HG03378 (cell line): ENCODE measurements around the gene PIGT.
A peak's percentile ranks its signal among the peaks of the same experiment; 100 is the strongest.

Experiments used
- ATAC-seq: cut with Tn5 transposase; IDR thresholded peaks from one replicate; pipeline ENCODE4 v1.9.1; 2021; ENCODE audit warnings: mild to moderate bottlenecking, moderate library complexity; ENCODE audit not compliant: unreplicated experiment

The PIGT gene

DNA sequence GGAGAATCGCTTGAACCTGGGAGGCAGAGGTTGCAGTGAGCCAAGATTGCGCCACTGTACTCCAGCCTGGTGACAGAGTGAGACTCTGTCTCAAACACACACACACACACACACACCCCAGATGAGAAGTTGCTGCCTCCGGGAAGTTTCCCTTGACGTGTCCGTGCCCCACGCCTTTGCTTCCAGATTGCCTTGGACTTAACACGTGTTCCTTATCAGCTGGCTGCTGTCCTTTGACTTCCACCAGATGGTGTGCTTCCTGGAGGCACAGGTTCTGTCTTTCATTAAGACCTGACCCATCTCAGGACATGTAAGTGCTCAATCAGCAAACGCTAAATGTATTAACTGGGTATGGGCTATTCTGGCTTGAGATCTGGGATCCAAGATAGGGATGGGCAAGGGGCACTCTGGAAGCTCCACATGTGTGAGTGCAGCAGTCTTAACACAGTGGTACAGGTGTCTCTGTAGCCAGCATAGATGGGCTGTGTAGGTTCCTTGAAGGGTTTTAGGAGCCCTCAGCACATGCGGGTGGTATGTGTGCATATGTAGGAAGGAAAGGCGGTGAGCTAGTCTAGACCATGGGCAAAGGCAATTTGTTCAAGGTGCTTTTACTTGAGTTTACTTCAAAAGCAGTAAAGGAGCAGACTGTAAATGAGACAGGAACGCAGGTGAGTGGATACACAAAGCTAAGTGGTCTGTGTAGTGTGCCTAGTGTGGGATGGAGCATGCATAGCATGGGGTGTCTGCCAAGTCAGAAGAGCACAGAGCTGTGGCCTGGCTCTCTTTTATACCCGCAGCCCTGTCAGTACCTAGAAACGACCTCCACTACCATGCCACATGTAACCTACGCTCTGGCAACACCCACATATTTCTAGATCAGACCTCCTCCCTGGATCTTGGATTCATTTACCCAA lies 11.6 kb downstream of the PIGT start:
- no peak for ATAC-seq

DNA sequence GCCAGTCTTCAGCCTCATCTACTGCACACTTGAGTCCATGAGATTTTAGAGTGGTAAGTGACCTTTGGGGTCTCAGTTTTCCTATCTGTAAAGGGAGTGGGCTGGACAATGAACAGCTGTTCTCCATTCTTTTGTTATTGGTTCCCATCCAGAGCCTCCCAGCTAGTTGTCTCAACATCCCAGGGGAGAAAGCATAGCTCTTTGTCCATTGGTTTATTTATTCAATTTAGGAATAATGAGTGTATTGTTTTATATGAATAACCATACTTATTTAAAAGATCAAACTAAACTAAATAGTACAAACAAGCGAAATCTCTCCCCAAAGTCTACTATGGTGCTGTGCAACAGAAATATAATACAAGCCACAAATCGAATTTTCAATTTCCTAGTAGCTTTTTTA lies 13.7 kb downstream of the PIGT start:
- no peak for ATAC-seq

DNA sequence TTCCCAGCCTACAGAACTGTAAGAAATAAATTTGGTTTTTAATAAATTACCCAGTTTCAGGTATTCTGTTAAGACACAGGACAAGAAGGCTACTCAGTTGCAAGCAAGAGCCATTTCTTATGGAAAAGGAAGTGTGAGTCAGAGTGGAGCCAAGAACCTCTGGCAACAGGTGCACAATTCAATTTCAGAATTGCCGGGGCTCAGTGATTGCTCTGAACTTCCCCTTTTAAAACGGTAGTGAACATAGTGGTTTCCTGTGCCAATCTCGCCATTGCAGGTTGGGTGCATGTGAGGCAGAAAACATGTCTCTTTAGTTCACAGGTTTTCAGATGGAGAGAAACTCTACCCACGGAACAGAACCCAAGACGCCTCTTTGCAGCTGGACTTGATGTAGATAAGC lies 16.4 kb downstream of the PIGT start:
- ATAC-seq = peak; percentile 62

DNA sequence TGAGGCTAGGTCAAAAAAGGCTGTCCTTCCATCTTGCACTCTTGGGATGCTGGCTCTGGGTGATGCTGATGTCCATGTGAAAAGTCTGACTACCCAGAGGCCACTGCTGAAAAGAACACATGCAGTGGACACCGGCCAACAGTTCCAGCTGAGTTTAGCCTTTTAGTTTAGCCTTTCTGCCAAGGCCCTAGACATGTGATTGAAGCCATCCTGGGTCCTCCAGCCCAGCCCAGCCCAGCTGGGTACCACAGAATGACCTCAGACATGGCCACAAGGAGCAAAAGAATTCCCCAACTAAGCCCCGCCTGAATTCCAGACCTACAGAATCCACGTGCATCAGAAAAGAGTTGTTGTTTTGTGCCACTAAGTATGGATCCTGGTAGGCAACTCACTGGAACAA lies 17.4 kb downstream of the PIGT start:
- no peak for ATAC-seq

DNA sequence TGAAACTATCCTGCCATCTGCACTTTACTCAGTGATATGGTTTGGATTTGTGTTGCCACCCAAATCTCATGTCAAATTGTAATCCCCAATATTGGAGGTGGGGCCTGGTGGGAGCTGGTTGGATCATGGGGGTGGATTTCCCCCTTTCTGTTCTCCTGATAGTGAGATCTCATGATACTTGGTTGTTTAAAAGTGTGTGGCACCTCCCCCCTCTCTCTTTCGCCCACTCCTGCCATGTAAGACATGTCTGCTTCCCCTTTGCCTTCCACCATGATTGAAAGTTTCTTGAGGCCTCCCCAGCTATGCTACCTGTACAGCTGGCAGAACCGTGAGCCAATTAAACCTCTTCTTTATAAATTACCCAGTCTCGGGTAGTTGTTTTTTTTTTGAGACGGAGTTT lies 18.0 kb downstream of the PIGT start:
- no peak for ATAC-seq

DNA sequence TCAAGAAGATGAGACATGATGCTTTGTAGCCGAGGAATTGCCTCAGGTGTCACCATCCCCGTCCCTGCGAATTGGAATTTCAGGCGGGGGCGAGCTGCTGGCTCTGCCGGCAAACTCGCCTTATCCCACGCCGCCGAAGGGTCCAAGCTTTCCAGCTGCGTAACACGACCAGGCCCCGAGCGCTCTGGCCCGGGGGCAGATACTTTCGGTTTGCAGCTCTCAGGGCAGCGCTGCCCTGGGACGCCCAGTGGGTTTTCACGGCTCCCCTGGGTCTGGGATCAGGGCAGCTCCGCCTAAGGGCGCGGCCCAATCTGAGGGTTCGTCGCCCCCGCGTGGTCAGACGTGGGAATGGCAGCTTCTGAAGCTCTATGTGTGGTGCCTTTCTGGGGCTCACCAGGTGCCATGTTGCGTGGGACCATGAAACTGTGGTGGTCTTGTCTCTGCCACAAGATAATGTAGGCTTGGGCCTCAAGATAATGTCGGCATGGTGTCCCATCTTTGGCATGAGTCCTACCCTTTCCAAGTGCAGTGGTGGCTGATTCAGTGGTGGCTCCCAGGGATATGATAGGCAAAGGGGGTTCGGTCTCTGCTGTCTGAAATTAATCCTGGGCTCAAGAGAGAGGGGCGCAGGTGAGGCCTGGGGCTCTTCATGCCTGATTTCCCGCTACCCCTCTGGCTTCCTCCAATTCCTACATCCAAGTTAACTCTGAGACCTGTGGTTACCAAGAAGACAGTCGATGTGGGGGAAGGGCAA lies 21.0 kb downstream of the PIGT start:
- peak; percentile 71 for ATAC-seq

DNA sequence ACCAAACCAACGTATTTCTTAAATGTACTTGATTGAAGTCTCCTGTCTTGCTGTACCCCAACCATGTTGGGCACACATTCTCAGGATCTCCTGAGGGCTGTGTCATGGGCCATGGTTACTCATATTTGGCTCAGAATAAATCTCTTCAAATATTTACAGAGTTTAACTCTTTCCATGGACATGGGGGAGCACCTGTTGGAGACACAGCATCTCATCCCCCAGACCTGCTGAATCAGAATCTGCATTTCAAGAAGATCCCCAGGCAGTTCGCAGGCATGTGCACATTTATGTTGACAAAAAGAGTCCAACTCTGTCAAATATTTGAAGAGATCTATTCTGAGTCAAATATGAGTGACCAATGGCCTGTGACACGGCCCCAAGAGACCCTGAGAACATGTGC lies 24.5 kb downstream of the PIGT start:
- no peak for ATAC-seq

DNA sequence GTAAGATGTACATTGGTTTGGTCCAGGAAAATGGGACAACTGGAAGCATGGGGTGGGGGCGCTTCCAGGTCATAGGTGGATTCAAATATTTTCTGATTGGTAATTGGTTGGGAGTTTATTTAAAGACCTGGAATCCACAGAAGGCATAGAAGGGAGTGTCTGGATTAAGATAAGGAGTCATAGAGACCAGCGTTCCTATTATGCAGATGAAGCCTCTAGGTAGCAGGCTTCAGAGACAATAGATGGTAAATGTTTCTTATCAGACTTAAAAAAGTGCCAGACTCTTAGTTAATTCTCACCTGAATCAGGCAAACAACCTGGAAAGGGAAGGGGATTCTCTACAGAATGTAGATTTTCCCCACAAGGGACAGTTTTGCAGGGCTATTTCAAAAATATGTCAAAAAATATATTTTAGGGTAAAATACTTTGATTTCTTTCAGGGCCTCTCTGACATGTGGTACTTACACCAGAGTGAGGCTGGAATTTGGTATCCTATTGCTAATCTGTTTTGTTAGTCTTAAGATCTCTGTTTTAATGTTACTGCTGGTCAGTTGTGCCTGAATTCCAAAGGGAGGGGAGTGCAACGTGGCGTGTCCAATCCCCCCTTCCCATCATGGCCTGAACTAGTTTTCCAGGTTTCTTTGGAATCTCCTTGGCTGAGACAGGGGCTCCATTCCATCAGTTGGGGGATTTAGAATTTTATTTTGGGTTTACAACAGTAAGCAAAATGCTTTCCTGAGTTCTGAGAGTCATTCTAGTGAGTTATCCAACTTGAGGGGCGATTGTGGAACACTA lies 25.1 kb downstream of the PIGT start:
- ATAC-seq = no peak

DNA sequence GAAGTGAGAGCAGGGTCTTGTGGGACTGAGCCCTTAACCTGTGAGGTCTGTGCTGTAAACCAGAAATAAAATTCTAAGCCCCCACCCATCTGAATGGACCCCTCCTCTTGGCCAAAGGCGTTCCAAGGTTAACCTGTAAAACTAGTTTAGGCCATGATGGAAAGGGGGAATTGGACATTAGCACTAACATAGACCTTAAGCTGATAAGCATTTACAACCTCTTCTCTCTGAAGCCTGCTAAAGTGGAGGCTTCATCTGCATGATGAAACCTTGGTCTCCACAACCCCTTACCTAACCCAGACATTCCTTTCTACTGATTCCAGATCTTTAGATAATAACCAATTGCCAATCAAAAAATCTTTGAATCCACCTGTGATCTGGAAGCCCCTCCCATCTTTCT lies 25.8 kb downstream of the PIGT start:
- ATAC-seq = no peak

DNA sequence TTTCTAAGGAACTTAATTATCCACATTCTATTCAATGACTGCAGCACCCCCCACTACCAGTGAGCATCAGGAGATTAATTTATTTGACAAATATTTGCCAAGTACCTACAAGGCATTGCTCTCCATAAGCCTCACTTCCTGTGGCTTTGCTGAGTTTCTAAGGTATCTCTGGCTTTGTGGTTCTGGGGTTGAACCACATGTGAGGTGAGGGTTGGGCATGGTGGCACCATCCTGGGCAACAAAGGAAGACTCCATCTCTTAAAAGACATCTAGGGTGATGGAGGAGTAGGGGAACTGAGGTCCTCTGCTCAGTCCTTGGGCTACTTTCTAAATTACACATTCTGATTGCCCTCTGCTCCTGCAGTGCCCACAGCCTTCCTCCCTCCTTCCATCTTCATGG lies 28.1 kb downstream of the PIGT start:
- no peak for ATAC-seq

DNA sequence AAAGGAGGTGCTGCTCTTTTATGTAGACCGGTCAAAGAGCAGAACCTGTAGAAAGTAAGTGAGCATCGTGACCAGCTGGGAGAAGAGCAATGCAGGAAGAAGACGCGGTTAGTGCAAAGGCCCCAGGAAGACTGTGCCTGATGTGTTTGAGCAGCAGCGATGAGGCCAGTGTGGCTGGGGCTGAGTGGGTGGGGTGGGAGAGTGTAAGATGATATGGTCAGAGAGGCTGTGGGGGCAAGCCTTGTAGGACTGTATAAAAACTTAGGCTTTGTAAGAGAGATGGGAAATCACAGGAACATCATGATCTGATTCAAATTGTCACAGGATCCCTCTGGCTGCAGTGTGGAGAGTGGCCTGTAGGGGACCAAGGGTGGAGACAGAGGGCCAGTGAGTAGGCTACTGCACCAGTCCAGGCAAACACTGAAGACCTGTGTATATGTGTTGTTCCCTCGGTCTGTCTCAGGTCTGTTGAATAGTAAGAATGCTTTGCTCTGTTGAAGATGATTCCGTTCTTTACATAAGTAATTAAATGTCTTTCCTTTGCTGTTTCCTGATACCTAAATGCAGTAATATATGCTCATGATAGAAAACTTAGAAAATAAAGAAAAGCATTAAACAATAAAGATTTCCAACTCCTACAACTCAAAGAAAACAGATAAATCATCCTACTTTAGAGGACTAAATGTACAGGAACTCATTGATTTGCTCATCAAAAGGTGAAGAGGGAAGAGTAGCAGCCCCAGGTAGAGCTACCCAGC lies 30.0 kb downstream of the PIGT start:
- no peak for ATAC-seq

DNA sequence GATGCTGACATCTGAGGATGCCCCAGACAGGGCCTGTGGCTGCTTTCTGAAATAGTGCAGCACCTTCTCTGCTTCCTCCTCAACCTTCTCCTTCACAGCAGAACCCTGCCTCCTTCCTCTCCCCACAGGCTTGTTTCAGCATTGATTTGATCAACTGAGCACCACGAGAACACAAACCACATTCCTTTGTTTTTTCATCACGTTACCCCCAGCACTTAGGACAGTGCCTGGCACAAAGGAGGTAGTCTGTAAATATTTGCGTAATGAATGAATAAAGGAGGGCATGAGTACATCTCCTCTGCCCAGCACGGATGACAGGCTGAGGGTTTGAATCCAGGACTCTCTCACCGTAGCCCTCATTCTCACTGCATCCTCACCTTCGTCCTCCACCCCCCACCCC lies 32.3 kb downstream of the PIGT start:
- ATAC-seq = no peak

DNA sequence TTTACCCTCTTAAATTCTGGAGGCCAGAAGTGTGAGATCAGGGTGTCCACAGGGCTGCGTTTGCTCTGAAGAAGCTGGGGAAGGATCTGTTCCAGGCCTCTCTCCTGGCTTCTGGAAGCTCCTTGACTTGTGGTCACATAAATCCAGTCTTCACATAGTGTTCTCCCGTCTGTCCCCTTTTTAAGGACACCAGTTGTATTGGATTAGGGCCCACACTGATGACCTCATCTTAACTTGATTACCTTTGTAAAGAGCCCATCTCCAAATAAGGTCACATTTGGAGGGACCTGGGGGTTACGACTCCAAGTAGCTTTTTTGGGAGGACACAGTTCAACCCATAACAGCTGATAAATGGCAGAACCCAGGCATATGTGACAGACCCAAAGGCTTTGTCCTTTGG lies 33.6 kb downstream of the PIGT start:
- ATAC-seq = no peak

DNA sequence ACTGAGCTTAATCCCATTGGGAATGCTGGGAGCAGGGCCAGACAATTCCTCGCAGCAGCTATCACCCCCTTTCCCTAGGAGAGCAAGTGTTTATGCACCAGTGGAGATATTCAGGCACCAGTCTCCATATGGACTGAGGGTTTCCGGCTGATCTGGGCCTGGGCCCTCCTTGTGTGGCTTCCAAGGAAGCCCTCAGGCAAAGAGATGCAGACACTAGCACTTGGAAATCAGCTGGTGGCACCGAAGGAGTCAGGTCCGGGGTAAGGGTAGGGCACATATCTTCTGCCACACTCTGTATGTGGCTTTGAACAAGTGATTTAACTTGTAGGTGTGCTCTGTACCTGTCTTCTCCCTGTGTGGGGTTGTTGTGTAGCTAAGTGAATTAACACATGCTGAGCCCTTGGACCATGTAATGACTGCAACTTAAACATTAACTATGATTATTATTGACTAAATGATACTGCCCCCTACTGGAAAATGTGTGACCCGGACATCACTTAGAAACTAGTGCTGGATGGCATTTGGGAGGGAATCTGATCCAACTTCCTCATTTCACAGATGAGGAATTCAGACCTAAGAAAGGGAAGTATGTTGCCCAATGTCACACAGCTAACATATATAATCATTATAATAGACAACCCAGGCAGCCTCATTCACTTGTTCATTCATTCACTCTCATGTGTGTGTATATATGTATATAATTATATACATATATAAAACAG lies 34.3 kb downstream of the PIGT start:
- no peak for ATAC-seq

DNA sequence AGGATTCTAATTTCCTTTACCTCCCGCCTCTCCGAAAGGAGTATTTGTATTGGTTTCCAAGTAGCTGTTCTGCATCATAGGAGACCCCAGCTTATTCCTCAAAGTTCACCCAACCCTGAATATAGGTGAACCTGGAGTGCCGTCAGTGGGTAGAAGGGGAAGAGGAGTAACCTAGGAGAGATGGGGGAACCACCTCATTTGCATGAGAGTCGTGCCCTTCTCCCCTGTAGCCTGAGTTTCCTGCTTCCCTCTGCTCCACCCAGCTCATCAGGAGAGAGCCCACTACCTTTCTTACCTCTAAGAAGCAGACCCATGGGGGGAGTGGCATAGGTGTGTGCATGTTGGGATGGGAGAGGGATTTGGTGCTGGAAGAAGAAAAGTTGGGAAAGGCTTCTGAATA lies 36.3 kb downstream of the PIGT start:
- no peak for ATAC-seq

DNA sequence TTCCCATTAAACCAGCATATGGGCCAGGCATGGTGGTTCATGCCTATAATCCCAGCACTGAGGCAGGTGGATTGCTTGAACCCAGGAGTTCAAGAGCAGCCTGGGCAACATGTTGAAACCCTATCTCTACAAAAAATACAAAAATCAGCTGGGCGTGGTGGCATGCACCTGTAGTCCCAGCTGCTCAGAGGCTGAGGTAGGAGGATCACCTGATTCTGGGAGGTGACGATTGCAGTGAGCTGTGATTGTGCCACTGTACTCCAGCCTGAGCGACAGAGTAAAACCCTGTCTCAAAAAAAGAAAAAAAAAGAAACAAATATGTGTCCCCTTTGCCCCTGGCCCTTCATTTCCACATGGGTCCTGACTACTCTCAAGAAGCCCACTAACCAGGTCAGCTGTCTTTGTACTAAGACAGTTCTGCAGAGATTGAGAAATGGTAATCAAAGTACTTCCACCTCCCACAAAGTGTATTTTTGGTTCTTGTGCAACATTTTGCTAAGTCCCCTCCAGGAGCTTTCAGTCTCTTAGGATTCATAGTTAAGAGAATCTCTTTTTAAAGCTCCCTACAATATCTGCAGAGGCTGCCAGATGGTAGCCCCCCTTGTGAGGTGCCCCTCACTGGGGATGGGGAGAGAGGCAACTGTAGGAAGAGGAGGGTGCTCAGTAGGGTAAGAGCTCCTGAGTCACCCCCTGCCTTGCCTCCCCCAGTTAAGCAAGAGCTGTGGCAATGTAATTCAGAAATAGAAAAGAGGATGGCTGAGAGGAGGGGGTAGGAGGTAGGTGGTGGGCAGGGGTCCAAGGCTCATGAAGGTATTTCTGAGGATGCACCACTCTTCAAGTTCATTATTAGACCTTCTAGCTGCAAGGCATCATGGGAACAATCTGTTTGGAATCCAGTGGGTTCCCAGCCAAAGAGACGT lies 37.1 kb downstream of the PIGT start:
- ATAC-seq = no peak

DNA sequence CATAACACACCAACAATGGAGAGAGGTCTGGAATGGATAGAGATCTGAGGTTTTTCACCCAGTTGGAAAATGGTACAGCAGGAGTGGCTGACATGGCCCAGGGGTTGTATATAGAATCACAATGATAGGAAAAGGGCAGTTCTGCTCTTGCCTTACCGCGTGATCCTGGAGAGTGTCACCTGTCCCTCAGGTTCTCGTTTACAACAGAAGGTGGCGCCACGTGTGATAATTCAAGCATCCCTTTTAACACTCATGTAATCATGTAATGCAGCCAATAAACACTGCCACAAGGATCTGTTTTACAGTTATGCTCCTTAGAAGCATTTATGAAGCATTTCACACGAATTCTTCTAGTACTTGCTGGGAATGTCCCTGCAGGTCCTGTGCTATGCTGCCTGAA lies 40.7 kb downstream of the PIGT start:
- no peak for ATAC-seq

DNA sequence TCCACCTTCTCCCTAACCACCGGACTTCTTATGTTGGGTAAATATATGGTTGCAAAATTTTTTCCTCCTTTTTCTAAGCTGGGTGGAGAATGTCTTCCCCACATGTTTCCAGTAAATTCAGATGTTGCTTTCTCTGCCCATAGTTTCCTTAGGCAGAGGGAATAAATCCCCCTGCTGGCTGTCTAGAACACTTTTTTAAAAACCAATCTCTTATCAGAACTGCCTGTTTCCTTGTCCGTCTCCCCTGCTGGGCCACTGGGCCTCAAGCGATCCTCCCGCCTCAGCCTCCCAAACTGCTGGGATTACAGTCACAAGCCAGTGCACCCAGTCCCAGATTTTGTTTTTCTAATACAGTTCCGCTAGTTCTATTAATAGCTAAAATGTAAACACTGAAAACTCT lies 43.7 kb downstream of the PIGT start:
- ATAC-seq = no peak

DNA sequence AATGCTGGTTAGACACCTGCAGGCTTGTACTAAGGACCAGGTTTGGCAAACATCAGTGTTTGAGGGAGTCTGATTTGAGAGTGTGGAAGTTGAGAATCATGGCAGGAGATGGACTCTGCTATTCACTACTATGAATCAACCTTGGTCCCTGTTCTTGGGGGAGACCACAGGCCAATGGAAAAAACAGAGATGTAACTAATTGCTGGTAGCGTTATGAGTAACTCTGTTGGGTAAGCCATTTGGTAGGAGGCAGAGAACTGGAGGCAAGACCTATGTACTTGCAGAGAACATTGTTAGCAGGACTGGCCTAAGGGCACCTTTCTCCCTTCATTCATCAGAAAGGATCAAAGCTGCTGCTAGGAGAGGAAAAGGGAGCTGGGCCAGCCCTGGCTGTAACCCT lies 45.3 kb downstream of the PIGT start:
- ATAC-seq = no peak
